IMR-90 (cell line): Measurements from ENCODE around the gene SYP. TPM values are rescaled to one million over a fixed set of nuclear protein-coding genes. Genes with fewer than 3 reads are reported as not detected.

ENCODE experiments used
- ATAC-seq: fragments of 200-7000 bp; cut with Tn5 transposase; 2 replicates; pipeline ENCODE4 v1.9.1; 2020; ENCODE audit warnings: low read depth, mild to moderate bottlenecking, moderate library complexity
- BruUV-seq: library from RNA; stranded (reverse); fragments of 400-500 nt; replicated peaks from 2 replicates; lab custom pipeline; 2021; lab: Mats Ljungman, UMichigan
- CTCF ChIA-PET: fragments of 300-600 bp; formaldehyde crosslinking; extraction: SDS; loops from one replicate; lab custom pipeline; 2021; ENCODE audit warnings: antibody characterized with exemption; lab: Yijun Ruan, JAX
- POLR2A ChIA-PET: fragments of 300-600 bp; sonication (Branson Sonifier 250); formaldehyde crosslinking; loops from one replicate; lab custom pipeline; 2022; ENCODE audit warnings: antibody characterized with exemption; ENCODE audit not compliant: unreplicated experiment; lab: Charles Lee
- DNase-seq: peaks from one replicate; pipeline ENCODE4 v3.0.0; 2013
- H2AFZ ChIP-seq: replicated peaks from 2 replicates; pipeline ENCODE3; 2013; ENCODE audit warnings: low read length, mild to moderate bottlenecking; ENCODE audit not compliant: poor library complexity
- H2AK5ac ChIP-seq: 2 replicates; pipeline ENCODE4 v1.6.1; 2013; ENCODE audit warnings: low read depth, low read length, inconsistent platforms
- H2AK9ac ChIP-seq: replicated peaks from 2 replicates; pipeline ENCODE3; 2013; ENCODE audit warnings: mild to moderate bottlenecking, low read depth, low read length, moderate library complexity; ENCODE audit not compliant: poor library complexity
- H2BK120ac ChIP-seq: 2 replicates; pipeline ENCODE4 v1.6.1; 2013; ENCODE audit warnings: low read depth, low read length, inconsistent platforms
- H2BK15ac ChIP-seq: 3 replicates; pipeline ENCODE4 v1.6.1; 2013; ENCODE audit warnings: low read depth, low read length, inconsistent platforms
- H2BK20ac ChIP-seq: 2 replicates; pipeline ENCODE4 v1.6.1; 2013; ENCODE audit warnings: low read depth, mild to moderate bottlenecking, inconsistent platforms, low read length, moderate library complexity
- H2BK5ac ChIP-seq: 2 replicates; pipeline ENCODE4 v1.6.1; 2013; ENCODE audit warnings: mild to moderate bottlenecking, low read depth, low read length, inconsistent platforms; ENCODE audit not compliant: poor library complexity, severe bottlenecking
- H3K14ac ChIP-seq: replicated peaks from 2 replicates; pipeline ENCODE4 v1.6.1; 2013; ENCODE audit warnings: low read depth, low read length, inconsistent platforms
- H3K18ac ChIP-seq: 2 replicates; pipeline ENCODE4 v1.6.1; 2013; ENCODE audit warnings: low read depth, low read length, control low read depth
- H3K23ac ChIP-seq: 2 replicates; pipeline ENCODE4 v1.6.1; 2013; ENCODE audit warnings: low read depth, low read length, inconsistent platforms
- H3K27ac ChIP-seq: 2 replicates; pipeline ENCODE4 v1.5.1; 2013; ENCODE audit warnings: mild to moderate bottlenecking, control low read depth, low read length; ENCODE audit not compliant: insufficient read depth
- H3K27me3 ChIP-seq: 2 replicates; pipeline ENCODE4 v1.6.1; 2013; ENCODE audit warnings: low read length; ENCODE audit not compliant: control insufficient read depth, insufficient read depth
- H3K36me3 ChIP-seq: 2 replicates; pipeline ENCODE4 v1.6.1; 2013; ENCODE audit warnings: low read length, mixed read lengths; ENCODE audit not compliant: control insufficient read depth, insufficient read depth
- H3K4ac ChIP-seq: 2 replicates; pipeline ENCODE4 v1.6.1; 2013; ENCODE audit warnings: low read depth, low read length, inconsistent platforms
- H3K4me1 ChIP-seq: 2 replicates; pipeline ENCODE4 v1.6.1; 2013; ENCODE audit warnings: low read length, mixed read lengths; ENCODE audit not compliant: control insufficient read depth, insufficient read depth
- H3K4me2 ChIP-seq: 2 replicates; pipeline ENCODE4 v1.6.1; 2013; ENCODE audit warnings: low read depth, mild to moderate bottlenecking, control low read depth, low read length, moderate library complexity
- H3K4me3 ChIP-seq: 2 replicates; pipeline ENCODE4 v1.5.1; 2013; ENCODE audit warnings: low read depth, mild to moderate bottlenecking, control low read depth, low read length, moderate library complexity; ENCODE audit not compliant: insufficient read depth
- H3K56ac ChIP-seq: 2 replicates; pipeline ENCODE4 v1.6.1; 2013; ENCODE audit warnings: low read length, inconsistent platforms; ENCODE audit not compliant: insufficient read depth; ENCODE audit errors: extremely low read depth
- H3K79me1 ChIP-seq, 2 experiments: 2 replicates each; pipeline ENCODE4 v1.6.1; 2013; ENCODE audit warnings: low read length in 2 of 2, inconsistent platforms in 1 of 2, low read depth in 1 of 2
- H3K9ac ChIP-seq: 2 replicates; pipeline ENCODE4 v1.6.1; 2013; ENCODE audit warnings: low read depth, low read length, control low read depth
- H3K9me1 ChIP-seq: 2 replicates; pipeline ENCODE4 v1.6.1; 2013; ENCODE audit warnings: low read length, inconsistent platforms; ENCODE audit not compliant: insufficient read depth
- H3K9me3 ChIP-seq: 2 replicates; pipeline ENCODE4 v1.6.1; 2013; ENCODE audit warnings: low read length; ENCODE audit not compliant: control insufficient read depth, insufficient read depth
- H4K20me1 ChIP-seq: 2 replicates; pipeline ENCODE4 v1.6.1; 2013; ENCODE audit warnings: low read length, inconsistent platforms; ENCODE audit not compliant: insufficient read depth
- H4K5ac ChIP-seq: 2 replicates; pipeline ENCODE4 v1.6.1; 2013; ENCODE audit warnings: mild to moderate bottlenecking, low read depth, low read length, control low read depth
- H4K8ac ChIP-seq, 2 experiments: 2 replicates each; pipeline ENCODE4 v1.6.1; 2013; ENCODE audit warnings: low read depth in 2 of 2, low read length in 2 of 2, control low read depth in 1 of 2, inconsistent platforms in 1 of 2
- H4K91ac ChIP-seq: 2 replicates; pipeline ENCODE4 v1.6.1; 2013; ENCODE audit warnings: low read depth, low read length, inconsistent platforms; ENCODE audit not compliant: insufficient read depth
- CHD1 ChIP-seq: IDR thresholded peaks from 2 replicates; pipeline ENCODE4 v1.6.1; 2012; ENCODE audit warnings: low read depth, low read length, improper control_type of control experiment
- WGBS, 2 experiments: methylation state at CpG; one replicate each; pipeline versions ENCODE4 v1.1.5 to v1.1.7; 2013; ENCODE audit warnings: missing lambda C conversion rate in 2 of 2; ENCODE audit not compliant: insufficient read length in 1 of 2; ENCODE audit errors: extremely low coverage in 2 of 2; 5-methylcytosine and 5-hydroxymethylcytosine counted together
- dilution Hi-C: fragments of 300-500 bp; cut with HindIII; formaldehyde crosslinking; loops from one replicate; pipeline ENCODE4 v1.14.3; 2018; ENCODE audit warnings: low sequenced_read_pairs; ENCODE audit not compliant: unreplicated experiment
- in situ Hi-C: fragments of 300-500 bp; cut with MboI; formaldehyde crosslinking; loops from 3 replicates; pipeline ENCODE4 v1.14.3; 2019; ENCODE audit warnings: low sequenced_read_pairs, inconsistent platforms, mixed read lengths
- intact Hi-C: fragments of 100-400 bp; cut with micrococcal nuclease; formaldehyde crosslinking; loops from 2 replicates; pipeline ENCODE4 v1.10.0; 2022
- polyA plus RNA-seq, 3 experiments: library from polyadenylated mRNA; depleted of rRNA; stranded (reverse); fragments of >200 nt; gene quantifications; 2 replicates each; pipeline ENCODE4 v1.2.3, GENCODE V29; 2012; ENCODE audit warnings: low replicate concordance in 1 of 3
- total RNA-seq: library from RNA; depleted of rRNA; stranded (reverse); fragments of >200 nt; gene quantifications from 2 replicates; pipeline ENCODE4 v1.2.3, GENCODE V29; 2012

SYP gene
- total and polyA plus RNA-seq, 2 of the 4 experiments (the other 2 are of a cell fraction) = under 0.01 to 0.05 TPM

- Histone ChIP-seq H4K8ac (no peak overlapping the region), H4K5ac (no peak overlapping the region), H3K4ac (no peak overlapping the region), H2BK120ac (no peak overlapping the region), H3K14ac (no peak overlapping the region), H2BK20ac (no peak overlapping the region), H3K27ac (no peak overlapping the region), H3K18ac (no peak overlapping the region), H4K91ac (no peak overlapping the region), H3K36me3 (no peaks in the 10 kb centered on the region), H3K4me1 (no peaks in the 10 kb centered on the region), H3K4me3 (no peak overlapping the region), H2AK5ac (no peak overlapping the region), H4K20me1 (no peaks in the 10 kb centered on the region), H3K79me1 (no peaks in the 10 kb centered on the region), H3K9me1 (no peaks in the 10 kb centered on the region), H3K27me3 (no peaks in the 10 kb centered on the region; the same call in 1 of the 2 replicates), H2BK15ac (no peak overlapping the region), H3K23ac (no peak overlapping the region), H3K4me2 (no peak overlapping the region; the same call in 1 of the 2 replicates), H3K9ac (no peak overlapping the region), H3K9me3 (peaks cover 3% of the 10 kb centered on the region; the same call in 1 of the 2 replicates), H2AFZ (peak overlapping the region; percentile 78), H3K56ac (no peak overlapping the region), H2BK5ac (no peak overlapping the region), H2AK9ac (no peak overlapping the region)
- dilution Hi-C loops (no loop called here), intact Hi-C loops (no loop called here), in situ Hi-C loops (no loop called here)
- no peak for ATAC-seq
- BruUV-seq = no TSS peak
- WGBS, 2 experiments = 55% methylated on average over 18 of the region's 44 CpGs; no CpG with 5 or more reads in 1 of the 2 experiments
- TF ChIP-seq CHD1 = no peak
- ChIA-PET CTCF (no interaction called here), POLR2A (no interaction called here)
- DNase-seq = no peak
These were observed 30.7 kb upstream of the SYP start for GRCh38 chrX:49230500-49231232.
